Skin of body (tissue), 2 donors: ENCODE measurements around the gene COL16A1. TPM values are rescaled to one million over a fixed set of nuclear protein-coding genes. Genes with fewer than 3 reads are reported as not detected.

Experiments used
- DNase-seq: peaks from one replicate; lab custom pipeline; 2025; lab: John Stamatoyannopoulos, UW
- total RNA-seq: library from RNA; depleted of rRNA; stranded (reverse); fragments of >200 nt; gene quantifications from one replicate; pipeline ENCODE4 v1.2.3, GENCODE V29; 2014

Gene COL16A1
- total RNA-seq, 1 donor from 2014 or later = 257 TPM

- no peak for DNase-seq
These were observed 53.4 kb downstream of the COL16A1 start for GRCh38 chr1:31650161-31651088.

DNA sequence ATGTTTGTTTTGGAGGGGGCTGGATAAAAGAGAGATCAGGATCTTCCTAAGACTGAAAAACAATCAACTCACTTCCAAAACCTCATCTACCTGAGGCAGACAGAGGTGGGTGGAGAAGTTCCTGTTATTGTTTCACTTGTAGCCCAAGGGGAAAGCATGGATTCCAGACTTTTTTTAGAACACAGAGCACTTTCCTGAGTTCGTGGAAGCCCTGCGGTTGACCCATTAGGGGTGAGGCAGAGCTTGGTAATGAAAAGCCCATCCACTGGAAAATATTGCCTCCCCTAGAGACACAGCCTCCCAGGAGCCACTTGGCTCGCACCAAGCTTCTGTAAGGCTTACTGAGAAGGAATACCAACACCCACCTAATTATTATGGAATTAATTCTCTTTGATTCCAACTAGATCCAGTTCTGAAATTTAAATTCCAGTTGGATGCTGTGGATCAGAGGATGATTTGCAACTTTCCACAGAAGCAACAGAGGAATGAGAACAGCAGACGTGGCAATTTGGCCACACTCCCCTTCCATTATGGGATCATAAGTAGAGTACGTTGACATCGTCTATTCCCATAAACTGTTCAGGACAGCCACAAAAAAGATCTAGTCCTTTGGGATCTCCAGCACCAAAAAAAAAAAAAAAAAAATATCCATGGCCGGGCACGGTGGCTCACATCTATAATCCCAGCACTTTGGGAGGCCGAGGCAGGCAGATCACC lies 55.0 kb downstream of the COL16A1 start:
- no peak for DNase-seq

- DNase-seq = no peak
These were observed 55.6 kb downstream of the COL16A1 start for GRCh38 chr1:31648190-31648589.

DNA sequence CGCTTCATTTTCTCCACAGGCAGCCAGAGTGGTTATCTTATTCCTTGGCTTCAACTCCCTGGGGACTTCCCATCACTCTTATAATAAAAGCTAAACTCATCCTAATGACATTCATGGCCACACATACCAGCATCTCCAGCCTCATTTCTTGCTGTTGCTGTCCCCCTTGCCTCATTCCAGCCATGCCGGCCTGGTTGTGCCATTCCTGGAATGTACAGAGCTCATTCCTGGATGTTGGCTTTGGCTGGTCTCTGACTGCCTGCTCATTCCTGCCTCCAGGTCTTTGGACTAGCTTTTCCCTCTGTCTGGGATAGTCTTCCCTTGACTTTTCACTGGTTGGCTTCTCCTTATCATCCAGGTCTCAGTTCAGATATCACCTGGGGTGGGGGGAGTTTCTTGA lies 56.7 kb downstream of the COL16A1 start:
- DNase-seq = no peak

DNA sequence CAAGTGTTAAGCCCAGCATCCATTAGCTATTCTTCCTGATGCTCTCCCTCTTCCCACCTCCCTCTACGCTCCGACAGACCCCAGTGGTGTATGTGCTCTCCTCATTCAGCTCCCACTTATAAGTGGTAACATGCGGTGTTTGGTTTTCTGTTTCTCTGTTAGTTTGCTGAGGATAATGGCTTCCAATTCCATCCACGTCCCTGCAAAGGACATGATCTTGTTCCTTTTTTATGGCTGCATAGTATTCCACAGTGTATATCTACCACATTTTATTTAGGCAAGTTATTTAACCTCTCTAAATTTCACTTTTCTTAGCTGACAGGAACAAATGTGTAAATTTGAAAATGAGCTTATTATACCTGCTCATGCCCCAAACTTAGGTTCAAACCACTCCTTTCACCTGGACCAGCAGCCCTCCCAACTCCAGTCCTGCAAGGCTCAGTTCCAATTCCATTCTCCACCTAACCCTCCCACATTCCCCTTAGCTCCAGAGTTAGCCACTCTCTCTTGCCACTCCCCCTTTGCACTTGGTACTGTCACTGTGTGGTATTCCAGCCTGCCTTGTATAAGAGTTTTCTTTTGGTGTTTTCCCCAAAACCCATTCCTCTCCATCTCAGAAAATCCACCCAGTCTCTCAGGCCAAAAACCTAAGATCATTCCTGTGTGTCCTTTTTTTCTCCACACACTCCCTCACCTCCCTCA lies 57.4 kb downstream of the COL16A1 start:
- no peak for DNase-seq

DNA sequence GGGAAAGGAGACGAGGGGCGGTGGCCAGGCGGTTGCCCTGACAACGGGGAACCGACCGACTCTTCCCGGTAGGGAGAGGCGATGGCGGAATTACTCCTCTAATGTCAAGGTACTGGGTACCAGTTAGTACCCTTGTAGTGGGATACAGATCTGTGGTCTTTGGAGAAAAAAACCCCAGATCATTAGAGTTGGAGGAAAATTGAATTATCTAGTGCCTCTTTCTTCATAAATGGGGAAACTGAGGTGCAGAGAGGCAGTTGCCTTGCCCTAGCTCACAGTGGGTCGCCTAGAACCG lies 58.6 kb downstream of the COL16A1 start:
- no peak for DNase-seq

- peak; percentile 100 for DNase-seq
These were observed 59.1 kb downstream of the COL16A1 start, which contains the start of gene PEF1 for GRCh38 chr1:31644560-31645273. TSS of gene PEF1 (minus strand) at chr1:31644876. CDS start at chr1:31644864, 12 bp downstream.

DNA sequence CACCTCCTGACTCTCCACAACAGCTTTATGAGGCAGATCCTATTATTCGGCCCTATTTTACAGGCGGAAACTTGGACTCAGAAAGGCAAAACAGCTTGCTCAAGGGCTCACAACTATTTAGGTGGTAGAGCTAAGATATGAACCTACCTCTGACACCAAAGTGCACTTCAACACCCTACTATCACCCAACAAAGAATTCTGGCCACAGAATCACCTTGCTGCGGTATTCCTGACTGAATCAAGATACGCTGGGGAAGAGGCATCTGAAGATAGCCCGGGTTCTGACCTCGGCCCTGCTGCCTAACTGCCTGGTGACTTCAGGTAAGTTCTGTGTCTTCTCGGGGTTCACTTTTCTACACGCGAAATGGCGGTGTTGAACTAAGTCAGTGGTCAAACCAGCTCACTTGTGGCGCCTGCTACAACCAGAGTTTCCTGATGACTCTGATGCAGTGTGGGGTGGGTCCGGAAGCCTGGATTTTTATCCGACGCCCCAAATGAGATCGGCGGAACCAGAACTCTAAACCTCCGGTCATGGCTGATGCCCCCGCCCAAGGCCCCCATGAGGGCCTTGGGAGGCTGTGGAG lies 59.7 kb downstream of the COL16A1 start:
- peak; percentile 33 for DNase-seq

GRCh38 chr1:31642897-31643296 lies 60.9 kb downstream of the COL16A1 start:
- no peak for DNase-seq

GRCh38 chr1:31642366-31642765 lies 61.5 kb downstream of the COL16A1 start:
- no peak for DNase-seq

DNA sequence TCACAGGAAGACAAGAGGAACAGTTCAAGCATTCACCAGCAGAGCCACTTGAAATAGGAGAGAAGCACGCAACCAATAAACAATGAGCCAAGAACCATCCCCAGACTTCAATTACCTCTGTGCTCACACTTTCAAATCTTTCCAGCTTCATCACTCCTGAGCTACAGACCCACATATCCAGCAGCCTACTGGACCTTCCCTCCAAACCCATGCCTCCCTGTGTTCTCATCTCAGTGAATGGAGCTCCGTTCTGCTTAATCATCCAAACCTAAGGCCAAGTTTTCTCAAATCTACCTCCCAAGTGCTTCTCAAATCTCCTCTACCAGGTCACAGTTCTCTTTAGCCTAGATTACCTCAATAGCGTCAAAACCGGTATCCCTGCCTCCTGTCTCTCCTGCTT lies 62.9 kb downstream of the COL16A1 start:
- no peak for DNase-seq

GRCh38 chr1:31640179-31640578 lies 63.6 kb downstream of the COL16A1 start:
- DNase-seq = no peak

GRCh38 chr1:31639543-31639942 lies 64.3 kb downstream of the COL16A1 start:
- DNase-seq = no peak

- peak; percentile 20 for DNase-seq
These were observed 65.7 kb downstream of the COL16A1 start for GRCh38 chr1:31637915-31638673.

DNA sequence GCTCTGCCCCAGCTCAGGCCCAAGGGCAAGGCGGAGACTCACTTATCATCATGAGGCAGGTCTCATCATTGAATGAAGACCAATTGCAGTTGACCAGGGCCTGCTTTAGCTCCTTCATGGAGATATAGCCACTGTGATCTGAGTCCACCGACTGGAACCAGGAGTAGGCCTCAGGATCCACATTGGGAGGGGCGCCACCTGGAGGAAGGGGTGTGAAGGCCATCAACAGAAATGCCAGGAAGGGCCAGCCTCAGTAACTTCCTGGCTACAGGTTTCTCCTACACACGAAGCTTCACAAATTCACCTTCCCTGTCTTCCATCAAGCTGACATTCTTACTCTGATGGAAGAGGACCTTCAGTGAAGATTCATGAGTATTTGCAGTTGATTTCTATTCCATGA lies 70.7 kb downstream of the COL16A1 start:
- DNase-seq = no peak

GRCh38 chr1:31632649-31633048 lies 71.2 kb downstream of the COL16A1 start:
- DNase-seq = no peak

DNA sequence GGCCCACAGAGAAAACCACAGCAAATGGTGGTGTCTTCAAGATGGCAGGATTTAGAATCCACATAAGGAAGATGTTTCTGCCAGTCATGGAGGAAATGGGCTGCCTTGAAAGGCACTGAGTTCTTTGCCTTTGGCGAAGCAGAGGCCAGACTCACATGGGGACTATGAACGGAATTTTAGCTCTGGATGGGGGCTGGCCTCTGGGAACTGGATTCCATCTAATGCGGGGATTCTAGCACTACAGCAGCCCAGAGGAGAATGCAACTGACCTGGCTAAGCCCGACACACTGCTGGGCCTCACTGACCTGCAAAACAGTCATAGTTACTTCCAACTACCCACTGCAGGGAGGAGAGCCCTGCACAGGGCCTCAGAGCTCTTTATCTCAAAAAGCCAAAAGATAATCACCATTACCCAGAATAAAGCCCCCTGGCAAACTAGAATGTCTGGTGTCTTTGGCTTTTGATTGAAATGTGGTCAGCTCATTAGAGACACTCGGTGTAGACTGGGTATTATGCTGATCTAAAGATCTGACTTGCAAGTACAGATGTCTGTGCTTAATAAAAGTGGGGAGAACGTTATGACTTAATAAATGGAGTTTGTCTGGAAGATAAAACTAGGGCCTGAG lies 74.8 kb downstream of the COL16A1 start:
- no peak for DNase-seq

DNA sequence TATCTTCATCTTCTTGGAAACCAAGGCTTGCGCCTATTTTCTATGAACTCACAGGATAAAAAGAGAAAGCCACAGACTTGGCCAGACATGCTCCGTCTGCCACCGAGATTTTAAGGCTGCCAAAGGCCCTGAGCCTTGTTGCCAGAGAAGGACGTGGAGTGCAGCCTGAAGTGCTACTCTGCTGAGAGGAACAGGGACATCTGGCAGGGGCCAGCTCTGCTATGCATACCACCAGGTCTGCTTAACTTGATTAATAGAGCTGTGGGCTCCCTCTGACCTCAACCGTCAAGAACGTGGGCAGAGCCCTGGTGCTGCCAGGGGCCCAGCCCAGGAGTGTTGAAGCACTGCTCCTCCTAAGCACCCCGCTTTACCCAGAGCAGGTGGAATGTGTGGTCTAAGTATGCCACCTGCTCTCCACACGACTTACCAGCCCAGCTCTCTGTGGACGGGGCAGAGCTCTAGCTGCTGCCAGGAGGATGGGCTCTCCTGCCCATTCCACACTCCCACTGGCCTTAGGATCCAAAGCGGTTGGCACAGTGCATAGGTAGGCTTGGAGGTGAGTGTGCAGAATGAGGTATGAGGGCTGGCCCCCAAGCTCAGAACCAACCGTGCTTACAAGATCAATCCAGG lies 75.8 kb downstream of the COL16A1 start:
- DNase-seq = no peak

GRCh38 chr1:31627301-31627929 lies 76.4 kb downstream of the COL16A1 start:
- DNase-seq = no peak
